Neuron (in vitro differentiated cells): ENCODE results near the gene EGLN2.
A peak's percentile ranks its signal among the peaks of the same experiment; 100 is the strongest.
"Not testable (repeated sequence)": the region's sequence is repeated elsewhere in the genome, so short reads cannot be mapped to it uniquely, and the experiment has no call there.

Source experiments
- H2AFZ ChIP-seq: one replicate; pipeline ENCODE4 v1.6.1; 2013; ENCODE audit warnings: low read depth, mild to moderate bottlenecking, inconsistent platforms, low read length, moderate library complexity
- H3K27me3 ChIP-seq: one replicate; pipeline ENCODE4 v1.6.1; 2013; ENCODE audit warnings: low read length; ENCODE audit not compliant: insufficient read depth
- H3K36me3 ChIP-seq: one replicate; pipeline ENCODE4 v1.6.1; 2013; ENCODE audit warnings: low read length; ENCODE audit not compliant: insufficient read depth
- H3K4me1 ChIP-seq: one replicate; pipeline ENCODE4 v1.6.1; 2013; ENCODE audit warnings: low read length; ENCODE audit not compliant: insufficient read depth
- H3K4me3 ChIP-seq: 2 replicates; pipeline ENCODE4 v1.5.1; 2013; ENCODE audit warnings: mild to moderate bottlenecking, low read length, moderate library complexity
- H3K9me3 ChIP-seq: one replicate; pipeline ENCODE4 v1.6.1; 2013; ENCODE audit warnings: low read length

Gene EGLN2

GRCh38 chr19:40763526-40763925 is 35.5 kb upstream of the EGLN2 start:
- H3K36me3 ChIP-seq = peaks cover 73% of the 10 kb centered on the region

GRCh38 chr19:40763963-40764362 is 35.0 kb upstream of the EGLN2 start:
- H3K27me3 ChIP-seq = no peaks in the 10 kb centered on the region
- H3K36me3 ChIP-seq = peaks cover 77% of the 10 kb centered on the region
- no peaks in the 10 kb centered on the region for H3K4me1 ChIP-seq
- H3K9me3 ChIP-seq = no peaks in the 10 kb centered on the region
- H2AFZ ChIP-seq = no peak overlapping the region
- H3K4me3 ChIP-seq = no peak overlapping the region

More at GRCh38 chr19:40763526-40763925, 35.5 kb upstream of the EGLN2 start:
- Histone ChIP-seq H3K4me1 (no peaks in the 10 kb centered on the region), H2AFZ (no peak overlapping the region), H3K9me3 (no peaks in the 10 kb centered on the region), H3K27me3 (no peaks in the 10 kb centered on the region), H3K4me3 (no peak overlapping the region)

- peaks cover 57% of the 10 kb centered on the region for H3K36me3 ChIP-seq
- not testable (repeated sequence) for H3K9me3 ChIP-seq, H2AFZ ChIP-seq, H3K27me3 ChIP-seq, H3K4me3 ChIP-seq, H3K4me1 ChIP-seq
These were observed 32.6 kb upstream of the EGLN2 start for GRCh38 chr19:40766385-40766784.

GRCh38 chr19:40768869-40769268 is 30.1 kb upstream of the EGLN2 start:
- Histone ChIP-seq H3K36me3 (peaks cover 33% of the 10 kb centered on the region), H3K27me3 (no peaks in the 10 kb centered on the region), H3K9me3 (no peaks in the 10 kb centered on the region), H2AFZ (no peak overlapping the region), H3K4me3 (no peak overlapping the region), H3K4me1 (no peaks in the 10 kb centered on the region)

- H3K9me3 ChIP-seq, H2AFZ ChIP-seq, H3K27me3 ChIP-seq, H3K4me1 ChIP-seq, H3K4me3 ChIP-seq, H3K36me3 ChIP-seq: not testable (repeated sequence)
These were observed 27.7 kb upstream of the EGLN2 start for GRCh38 chr19:40771101-40771862.

GRCh38 chr19:40774916-40775631 is 23.9 kb upstream of the EGLN2 start, which contains the start of gene MIA:
Gene MIA (plus strand): TSS chr19:40775521. CDS start chr19:40775543, 22 bp downstream.
- H3K4me3 ChIP-seq = no peak within 1 kb of the TSS
- no peaks in the 10 kb centered on the region for H3K9me3 ChIP-seq
- H3K36me3 ChIP-seq = no peaks in the 10 kb centered on the region
- H3K4me1 ChIP-seq = peaks cover 12% of the 10 kb centered on the region
- H3K27me3 ChIP-seq = no peaks in the 10 kb centered on the region
- no peak within 1 kb of the TSS for H2AFZ ChIP-seq

- Histone ChIP-seq H3K9me3 (no peaks in the 10 kb centered on the region), H3K27me3 (no peaks in the 10 kb centered on the region), H3K36me3 (no peaks in the 10 kb centered on the region)
These were observed 23.4 kb upstream of the EGLN2 start for GRCh38 chr19:40775632-40776022.

GRCh38 chr19:40776364-40776763 is 22.6 kb upstream of the EGLN2 start:
- Histone ChIP-seq H3K9me3 (no peaks in the 10 kb centered on the region), H3K4me1 (peaks cover 12% of the 10 kb centered on the region), H3K27me3 (no peaks in the 10 kb centered on the region), H2AFZ (no peak overlapping the region), H3K4me3 (no peak overlapping the region), H3K36me3 (no peaks in the 10 kb centered on the region)

More at GRCh38 chr19:40775632-40776022, 23.4 kb upstream of the EGLN2 start:
- no peak overlapping the region for H3K4me3 ChIP-seq
- peaks cover 12% of the 10 kb centered on the region for H3K4me1 ChIP-seq
- no peak overlapping the region for H2AFZ ChIP-seq

- peaks cover 12% of the 10 kb centered on the region for H3K4me1 ChIP-seq
- H3K9me3 ChIP-seq = no peaks in the 10 kb centered on the region
- no peaks in the 10 kb centered on the region for H3K36me3 ChIP-seq
- no peaks in the 10 kb centered on the region for H3K27me3 ChIP-seq
- peak overlapping the region; percentile 1 for H2AFZ ChIP-seq
- H3K4me3 ChIP-seq = peak overlapping the region; percentile 50
These were observed 21.9 kb upstream of the EGLN2 start for GRCh38 chr19:40776932-40777644.

- Histone ChIP-seq H2AFZ (peak overlapping the region; percentile 1), H3K4me1 (peaks cover 12% of the 10 kb centered on the region), H3K27me3 (no peaks in the 10 kb centered on the region), H3K4me3 (peak overlapping the region; percentile 50), H3K9me3 (no peaks in the 10 kb centered on the region), H3K36me3 (no peaks in the 10 kb centered on the region)
These were observed 21.4 kb upstream of the EGLN2 start for GRCh38 chr19:40777645-40777936.

- no peaks in the 10 kb centered on the region for H3K9me3 ChIP-seq
- H3K4me1 ChIP-seq = peaks cover 12% of the 10 kb centered on the region
- H3K4me3 ChIP-seq = peak within 1 kb of the TSS; percentile 64
- H2AFZ ChIP-seq = peak within 1 kb of the TSS; percentile 56
- no peaks in the 10 kb centered on the region for H3K36me3 ChIP-seq
- H3K27me3 ChIP-seq = no peaks in the 10 kb centered on the region
These were observed 20.9 kb upstream of the EGLN2 start, which contains the start of gene RAB4B for GRCh38 chr19:40777937-40778705. Gene RAB4B (plus strand): TSS chr19:40778247. CDS start chr19:40778376, 129 bp downstream.

- H2AFZ ChIP-seq = peak overlapping the region; percentile 56
These were observed 20.2 kb upstream of the EGLN2 start for GRCh38 chr19:40778706-40779284.

More at GRCh38 chr19:40778706-40779284, 20.2 kb upstream of the EGLN2 start:
- Histone ChIP-seq H3K9me3 (no peaks in the 10 kb centered on the region), H3K4me1 (peaks cover 12% of the 10 kb centered on the region), H3K27me3 (no peaks in the 10 kb centered on the region), H3K36me3 (no peaks in the 10 kb centered on the region), H3K4me3 (peak overlapping the region; percentile 64)
